H9 (cell line): ENCODE measurements around the gene PLEKHG2. TPM values are rescaled to one million over a fixed set of nuclear protein-coding genes. Genes with fewer than 3 reads are reported as not detected.
A peak's percentile ranks its signal among the peaks of the same experiment; 100 is the strongest.

ENCODE experiments used
- DNase-seq: peaks from one replicate; pipeline ENCODE4 v3.0.0-alpha.2; 2017
- H2AFZ ChIP-seq: one replicate; pipeline ENCODE4 v1.6.1; 2013; ENCODE audit warnings: mild to moderate bottlenecking, low read length, control low read depth, moderate library complexity
- H2AK5ac ChIP-seq: 2 replicates; pipeline ENCODE4 v1.6.1; 2013; ENCODE audit warnings: low read length, control low read depth, mixed read lengths; ENCODE audit not compliant: insufficient read length
- H2BK120ac ChIP-seq: one replicate; pipeline ENCODE4 v1.6.1; 2013; ENCODE audit warnings: low read depth, mild to moderate bottlenecking, low read length, control low read depth, inconsistent platforms; ENCODE audit not compliant: poor library complexity, severe bottlenecking
- H2BK12ac ChIP-seq: 2 replicates; pipeline ENCODE4 v1.6.1; 2013; ENCODE audit warnings: low read length, control low read depth, mixed read lengths, low read depth; ENCODE audit not compliant: insufficient read length
- H2BK15ac ChIP-seq: 2 replicates; pipeline ENCODE4 v1.6.1; 2013; ENCODE audit warnings: low read depth, low read length, control low read depth
- H2BK20ac ChIP-seq: one replicate; pipeline ENCODE4 v1.6.1; 2013; ENCODE audit warnings: low read depth, mild to moderate bottlenecking, low read length, control low read depth, inconsistent platforms; ENCODE audit not compliant: poor library complexity, severe bottlenecking
- H2BK5ac ChIP-seq: 2 replicates; pipeline ENCODE4 v1.6.1; 2013; ENCODE audit warnings: low read length, control low read depth, mixed read lengths; ENCODE audit not compliant: insufficient read length
- H3K14ac ChIP-seq: 2 replicates; pipeline ENCODE4 v1.6.1; 2013; ENCODE audit warnings: low read length, control low read depth; ENCODE audit not compliant: insufficient read depth
- H3K18ac ChIP-seq: 2 replicates; pipeline ENCODE4 v1.6.1; 2013; ENCODE audit warnings: low read depth, mild to moderate bottlenecking, mixed read lengths, low read length, control low read depth; ENCODE audit not compliant: insufficient read length
- H3K23ac ChIP-seq: 2 replicates; pipeline ENCODE4 v1.6.1; 2013; ENCODE audit warnings: low read length, control low read depth, mixed read lengths, low read depth; ENCODE audit not compliant: insufficient read length
- H3K23me2 ChIP-seq: 2 replicates; pipeline ENCODE4 v1.6.1; 2013; ENCODE audit warnings: low read depth, mild to moderate bottlenecking, mixed read lengths, low read length, control low read depth; ENCODE audit not compliant: insufficient read length, poor library complexity, severe bottlenecking
- H3K27ac ChIP-seq: 2 replicates; pipeline ENCODE4 v1.5.1; 2013; ENCODE audit warnings: low read length, control low read depth, mixed read lengths, low read depth; ENCODE audit not compliant: insufficient read length
- H3K27me3 ChIP-seq: 2 replicates; pipeline ENCODE4 v1.6.1; 2013; ENCODE audit warnings: low read length, control low read depth, inconsistent platforms; ENCODE audit not compliant: insufficient read depth
- H3K4ac ChIP-seq: 2 replicates; pipeline ENCODE4 v1.6.1; 2013; ENCODE audit warnings: low read depth, mild to moderate bottlenecking, control low read depth, inconsistent platforms, low read length, moderate library complexity
- H3K4me1 ChIP-seq: 2 replicates; pipeline ENCODE4 v1.6.1; 2013; ENCODE audit warnings: low read length, control low read depth, inconsistent platforms; ENCODE audit not compliant: insufficient read depth
- H3K4me2 ChIP-seq: 2 replicates; pipeline ENCODE4 v1.6.1; 2013; ENCODE audit warnings: low read length, control low read depth, mixed read lengths; ENCODE audit not compliant: insufficient read length, insufficient read depth
- H3K56ac ChIP-seq: 2 replicates; pipeline ENCODE4 v1.6.1; 2013; ENCODE audit warnings: low read depth, mild to moderate bottlenecking, mixed read lengths, low read length, control low read depth; ENCODE audit not compliant: insufficient read length
- H3K79me1 ChIP-seq: 2 replicates; pipeline ENCODE4 v1.6.1; 2013; ENCODE audit warnings: low read depth, mild to moderate bottlenecking, moderate library complexity, low read length, control low read depth, inconsistent platforms; ENCODE audit not compliant: insufficient read depth, poor library complexity, severe bottlenecking
- H3K79me2 ChIP-seq: 2 replicates; pipeline ENCODE4 v1.6.1; 2013; ENCODE audit warnings: low read length, control low read depth, inconsistent platforms; ENCODE audit not compliant: insufficient read depth
- H3K9ac ChIP-seq: 2 replicates; pipeline ENCODE4 v1.6.1; 2013; ENCODE audit warnings: low read length, control low read depth, mixed read lengths; ENCODE audit not compliant: insufficient read length; ENCODE audit errors: extremely low read depth
- H3K9me3 ChIP-seq: one replicate; pipeline ENCODE4 v1.6.1; 2013; ENCODE audit warnings: low read depth, low read length, inconsistent platforms; ENCODE audit not compliant: control insufficient read depth
- H3T11ph ChIP-seq: one replicate; pipeline ENCODE4 v1.6.1; 2013; ENCODE audit warnings: mild to moderate bottlenecking, low read length, control low read depth, inconsistent platforms
- H4K20me1 ChIP-seq: one replicate; pipeline ENCODE4 v1.6.1; 2013; ENCODE audit not compliant: control insufficient read depth, insufficient read length, insufficient read depth
- H4K5ac ChIP-seq: 2 replicates; pipeline ENCODE4 v1.6.1; 2013; ENCODE audit warnings: low read depth, mild to moderate bottlenecking, mixed read lengths, low read length, control low read depth; ENCODE audit not compliant: insufficient read length
- H4K8ac ChIP-seq: replicated peaks from 2 replicates; pipeline ENCODE4 v1.6.1; 2013; ENCODE audit warnings: low read length, control low read depth, mixed read lengths, low read depth; ENCODE audit not compliant: insufficient read length
- H4K91ac ChIP-seq: 2 replicates; pipeline ENCODE4 v1.6.1; 2013; ENCODE audit warnings: low read depth, mild to moderate bottlenecking, moderate library complexity, mixed read lengths, low read length, control low read depth; ENCODE audit not compliant: insufficient read length
- H3K27ac Mint-ChIP-seq, 3 experiments: 2 replicates in 2 of 3; 3 replicates in 1 of 3; pipeline ENCODE4 v1.8.0; 2020 to 2021; ENCODE audit warnings: mixed read lengths in 3 of 3, mild to moderate bottlenecking in 1 of 3, moderate library complexity in 1 of 3
- H3K27me3 Mint-ChIP-seq: 2 replicates; pipeline ENCODE4 v1.8.0; 2021; ENCODE audit warnings: low read depth, mild to moderate bottlenecking, moderate library complexity, mixed read lengths
- H3K36me3 Mint-ChIP-seq, 3 experiments: 2 replicates in 2 of 3; 3 replicates in 1 of 3; pipeline ENCODE4 v1.8.0; 2020 to 2021; ENCODE audit warnings: low read depth in 3 of 3, mixed read lengths in 3 of 3; ENCODE audit not compliant: insufficient read depth in 1 of 3
- H3K4me1 Mint-ChIP-seq, 2 experiments: 2 replicates each; pipeline ENCODE4 v1.8.0; 2020; ENCODE audit warnings: mixed read lengths in 2 of 2
- H3K4me3 Mint-ChIP-seq, 2 experiments: 2 replicates in 1 of 2; 3 replicates in 1 of 2; pipeline ENCODE4 v1.8.0; 2020 to 2021; ENCODE audit warnings: mild to moderate bottlenecking in 2 of 2, mixed read lengths in 2 of 2, moderate library complexity in 1 of 2
- H3K9me3 Mint-ChIP-seq, 2 experiments: 2 replicates in 1 of 2; 3 replicates in 1 of 2; pipeline ENCODE4 v1.8.0; 2020; ENCODE audit warnings: mild to moderate bottlenecking in 2 of 2, mixed read lengths in 2 of 2, moderate library complexity in 1 of 2
- WGBS: extraction: QIAGEN DNeasy Blood & Tissue Kit; methylation state at CpG from one replicate; pipeline ENCODE4 v1.1.7; 2013; ENCODE audit warnings: missing lambda C conversion rate, low lambda C conversion rate, mixed read lengths; ENCODE audit not compliant: insufficient read length; ENCODE audit errors: extremely low coverage; 5-methylcytosine and 5-hydroxymethylcytosine counted together
- total RNA-seq: library from RNA; stranded (reverse); gene quantifications from 2 replicates; pipeline ENCODE4 v1.2.1, GENCODE V29; 2021
- TF ChIP-seq, protein P1 (sequence below): fragments of 200-600 bp; sonication (generic); conservative IDR thresholded peaks from 3 replicates; pipeline ENCODE4 v1.8.0; 2021; ENCODE audit warnings: antibody characterized with exemption, mild to moderate bottlenecking

Gene PLEKHG2
- total RNA-seq, 1 experiment from 2014 or later = 167 TPM

- Histone ChIP-seq H3K23me2 (peaks cover 5% of the 10 kb centered on the region), H3T11ph (no peak overlapping the region), H3K4me2 (peak overlapping the region; percentile 64), H3K27ac (peak overlapping the region; percentile 45), H2BK120ac (no peak overlapping the region), H2BK12ac (no peak overlapping the region), H3K4me1 (no peaks in the 10 kb centered on the region), H3K9ac (peak overlapping the region; percentile 96), H3K27me3 (no peaks in the 10 kb centered on the region), H3K9me3 (no peaks in the 10 kb centered on the region), H3K23ac (no peak overlapping the region), H2BK5ac (no peak overlapping the region), H2AK5ac (no peak overlapping the region), H4K91ac (no peak overlapping the region), H2BK20ac (no peak overlapping the region), H3K18ac (peak overlapping the region; percentile 54), H3K4ac (no peak overlapping the region), H2BK15ac (no peak overlapping the region), H3K56ac (no peak overlapping the region), H4K8ac (no peak overlapping the region), H3K79me1 (peaks cover 11% of the 10 kb centered on the region), H2AFZ (no peak overlapping the region), H4K5ac (peak overlapping the region; percentile 6), H3K79me2 (peaks cover 35% of the 10 kb centered on the region; the same call in 1 of the 2 replicates), H3K14ac (peak overlapping the region; percentile 77; the same call in 1 of the 2 replicates), H4K20me1 (no peaks in the 10 kb centered on the region)
- peak overlapping the region; percentile 91 to 99 (median 98) for H3K27ac Mint-ChIP-seq
- peaks cover 4% of the 10 kb centered on the region; the same call in 1 of the 2 replicates for H3K27me3 Mint-ChIP-seq
- DNase-seq = no peak
- peaks cover 10 to 18% of the 10 kb centered on the region in 2 experiments for H3K4me1 Mint-ChIP-seq
- peak overlapping the region; percentile 84 to 97 for H3K4me3 Mint-ChIP-seq
- no CpG with 5 or more reads among the region's 17 CpGs for WGBS
- TF ChIP-seq, protein P1, sequence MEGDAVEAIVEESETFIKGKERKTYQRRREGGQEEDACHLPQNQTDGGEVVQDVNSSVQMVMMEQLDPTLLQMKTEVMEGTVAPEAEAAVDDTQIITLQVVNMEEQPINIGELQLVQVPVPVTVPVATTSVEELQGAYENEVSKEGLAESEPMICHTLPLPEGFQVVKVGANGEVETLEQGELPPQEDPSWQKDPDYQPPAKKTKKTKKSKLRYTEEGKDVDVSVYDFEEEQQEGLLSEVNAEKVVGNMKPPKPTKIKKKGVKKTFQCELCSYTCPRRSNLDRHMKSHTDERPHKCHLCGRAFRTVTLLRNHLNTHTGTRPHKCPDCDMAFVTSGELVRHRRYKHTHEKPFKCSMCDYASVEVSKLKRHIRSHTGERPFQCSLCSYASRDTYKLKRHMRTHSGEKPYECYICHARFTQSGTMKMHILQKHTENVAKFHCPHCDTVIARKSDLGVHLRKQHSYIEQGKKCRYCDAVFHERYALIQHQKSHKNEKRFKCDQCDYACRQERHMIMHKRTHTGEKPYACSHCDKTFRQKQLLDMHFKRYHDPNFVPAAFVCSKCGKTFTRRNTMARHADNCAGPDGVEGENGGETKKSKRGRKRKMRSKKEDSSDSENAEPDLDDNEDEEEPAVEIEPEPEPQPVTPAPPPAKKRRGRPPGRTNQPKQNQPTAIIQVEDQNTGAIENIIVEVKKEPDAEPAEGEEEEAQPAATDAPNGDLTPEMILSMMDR = no peak
- H3K9me3 Mint-ChIP-seq = peaks cover 0 to 5% of the 10 kb centered on the region in 2 experiments; a peak in 2 of 5 replicates
- H3K36me3 Mint-ChIP-seq = peaks cover 7 to 30% (median 29%) of the 10 kb centered on the region in 3 experiments; a peak in 6 of 7 replicates
Observed at GRCh38 chr19:39444598-39445195, 32.2 kb downstream of the PLEKHG2 start.
